ENCODE results near the gene BABAM2. TPM values are rescaled to one million over a fixed set of nuclear protein-coding genes. Genes with fewer than 3 reads are reported as not detected.

Gene BABAM2
- total and polyA plus RNA-seq, 2 experiments from 2014 or later = 28.8 to 43.6 TPM

GRCh38 chr2:27887830-27888229 is 2.7 kb upstream of the BABAM2 start:
- TF ChIP-seq EZH2 (IDR thresholded peaks at IDR 0.05; ENCODE audit: borderline replicate concordance) = no peak
- no peak for TF ChIP-seq EZH2phosphoT487 (IDR thresholded peaks at IDR 0.05; ENCODE audit: low read depth, severe bottlenecking, unreplicated experiment)
- no peak for TF ChIP-seq CTCF (IDR thresholded peaks at IDR 0.05; ENCODE audit: poor library complexity)
- Histone ChIP-seq H3K9me3 (ENCODE audit: low read depth) (no peaks in the 10 kb centered on the region), H3K27ac (peak overlapping the region; percentile 100), H3K4me2 (peak overlapping the region; percentile 79), H3K9me2 (replicated peaks; ENCODE audit: insufficient read depth) (no peaks in the 10 kb centered on the region), H3K4me3 (no peak overlapping the region), H3K79me2 (peaks cover 32% of the 10 kb centered on the region), H4K20me1 (ENCODE audit: insufficient read depth, poor library complexity, severe bottlenecking) (no peaks in the 10 kb centered on the region), H3K4me1 (ENCODE audit: insufficient read depth) (no peaks in the 10 kb centered on the region), H3K27me3 (no peaks in the 10 kb centered on the region), H2AFZ (no peak overlapping the region), H3K36me3 (replicated peaks; ENCODE audit: insufficient read depth, low read depth) (no peaks in the 10 kb centered on the region)
- WGBS (ENCODE audit: low lambda C conversion rate, missing lambda C conversion rate) = 89% methylated on average over 3 of the region's 3 CpGs
- DNase-seq (ENCODE audit: low spot score) = no peak

DNA sequence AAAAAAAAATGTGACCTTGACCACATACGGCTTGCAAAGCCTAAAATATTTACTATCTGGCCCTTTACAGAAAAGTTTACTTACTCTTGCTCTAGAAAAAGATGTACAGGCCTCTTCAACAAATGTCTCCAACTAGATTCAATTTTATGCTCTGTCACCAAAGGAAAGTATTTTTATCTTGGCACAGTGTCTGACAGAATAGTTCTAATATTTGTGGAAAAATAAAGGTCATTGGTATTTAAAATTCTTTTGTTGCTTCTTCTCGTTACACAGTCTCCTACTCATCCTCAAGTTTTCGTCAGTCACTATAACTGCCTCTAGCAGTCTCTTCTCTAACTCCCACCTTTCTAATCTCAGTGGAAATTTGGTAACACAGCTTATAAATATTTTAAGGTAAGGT is 1.7 kb upstream of the BABAM2 start:
- no peak for TF ChIP-seq EZH2phosphoT487 (IDR thresholded peaks at IDR 0.05; ENCODE audit: low read depth, severe bottlenecking, unreplicated experiment)
- no peak for TF ChIP-seq EZH2 (IDR thresholded peaks at IDR 0.05; ENCODE audit: borderline replicate concordance)
- no peak for TF ChIP-seq CTCF (IDR thresholded peaks at IDR 0.05; ENCODE audit: poor library complexity)
- DNase-seq (ENCODE audit: low spot score) = no peak
- Histone ChIP-seq H3K9me3 (ENCODE audit: low read depth) (no peaks in the 10 kb centered on the region), H3K79me2 (peaks cover 39% of the 10 kb centered on the region), H3K4me1 (ENCODE audit: insufficient read depth) (no peaks in the 10 kb centered on the region), H2AFZ (no peak overlapping the region), H3K27me3 (no peaks in the 10 kb centered on the region), H3K4me3 (no peak overlapping the region), H3K27ac (peak overlapping the region; percentile 100), H3K4me2 (peak overlapping the region; percentile 79), H3K36me3 (replicated peaks; ENCODE audit: insufficient read depth, low read depth) (no peaks in the 10 kb centered on the region), H4K20me1 (ENCODE audit: insufficient read depth, poor library complexity, severe bottlenecking) (no peaks in the 10 kb centered on the region), H3K9me2 (replicated peaks; ENCODE audit: insufficient read depth) (no peaks in the 10 kb centered on the region)
- WGBS (ENCODE audit: low lambda C conversion rate, missing lambda C conversion rate) = 76% methylated on average over 3 of the region's 3 CpGs

- H3K4me3 ChIP-seq = peak overlapping the region; percentile 59
- H3K9me3 ChIP-seq (ENCODE audit: low read depth) = no peaks in the 10 kb centered on the region
- H3K4me1 ChIP-seq (ENCODE audit: insufficient read depth) = no peaks in the 10 kb centered on the region
- H3K79me2 ChIP-seq = peaks cover 39% of the 10 kb centered on the region
- no peaks in the 10 kb centered on the region for H4K20me1 ChIP-seq (ENCODE audit: insufficient read depth, poor library complexity, severe bottlenecking)
- H3K9me2 ChIP-seq (replicated peaks; ENCODE audit: insufficient read depth) = no peaks in the 10 kb centered on the region
- TF ChIP-seq EZH2phosphoT487 (IDR thresholded peaks at IDR 0.05; ENCODE audit: low read depth, severe bottlenecking, unreplicated experiment) = no peak
- no peak for TF ChIP-seq CTCF (IDR thresholded peaks at IDR 0.05; ENCODE audit: poor library complexity)
- no peak for TF ChIP-seq EZH2 (IDR thresholded peaks at IDR 0.05; ENCODE audit: borderline replicate concordance)
- peak overlapping the region; percentile 79 for H3K4me2 ChIP-seq
- DNase-seq (ENCODE audit: low spot score) = no peak
- no peaks in the 10 kb centered on the region for H3K36me3 ChIP-seq (replicated peaks; ENCODE audit: insufficient read depth, low read depth)
- no peaks in the 10 kb centered on the region for H3K27me3 ChIP-seq
- H3K27ac ChIP-seq = peak overlapping the region; percentile 100
- H2AFZ ChIP-seq = peak overlapping the region; percentile 76
- 16% methylated on average over 10 of the region's 10 CpGs for WGBS (ENCODE audit: low lambda C conversion rate, missing lambda C conversion rate)
Measured at GRCh38 chr2:27889774-27890145, 769 bp upstream of the BABAM2 start.

Measured in hepatocyte (in vitro differentiated cells).